Right cardiac atrium (tissue), 5 donors: ENCODE data around the gene OTOG. TPM values are rescaled to one million over a fixed set of nuclear protein-coding genes. Genes with fewer than 3 reads are reported as not detected.
A peak's percentile ranks its signal among the peaks of the same experiment; 100 is the strongest.
"Not testable (repeated sequence)": the region's sequence is repeated elsewhere in the genome, so short reads cannot be mapped to it uniquely, and the experiment has no call there.

ENCODE experiments used
- ATAC-seq, 2 donors: fragments of 200-7000 bp; cut with Tn5 transposase; one replicate each; pipeline versions ENCODE4 v1.8.0 to v1.9.1; 2020; ENCODE audit warnings: moderate library complexity in 2 of 2, mild to moderate bottlenecking in 1 of 2
- DNase-seq, 3 donors: peaks; one replicate each; pipeline ENCODE4 v3.0.0-alpha.2; 2020
- H3K27ac ChIP-seq: one replicate; pipeline ENCODE4 v1.5.1; 2013; ENCODE audit warnings: mild to moderate bottlenecking, low read length, control low read depth, moderate library complexity
- H3K27me3 ChIP-seq: one replicate; pipeline ENCODE4 v1.6.1; 2013; ENCODE audit not compliant: control insufficient read depth, insufficient read depth
- H3K4me1 ChIP-seq: one replicate; pipeline ENCODE4 v1.6.1; 2013; ENCODE audit warnings: low read length; ENCODE audit not compliant: control insufficient read depth, insufficient read depth
- H3K4me3 ChIP-seq: one replicate; pipeline ENCODE4 v1.5.1; 2013; ENCODE audit warnings: low read length, control low read depth
- H3K9me3 ChIP-seq: one replicate; pipeline ENCODE4 v1.6.1; 2013; ENCODE audit warnings: low read length; ENCODE audit not compliant: control insufficient read depth
- WGBS: extraction: QIAGEN DNeasy Blood & Tissue Kit; methylation state at CpG from one replicate; pipeline ENCODE4 v1.1.7; 2013; 5-methylcytosine and 5-hydroxymethylcytosine counted together
- intact Hi-C, 4 donors: fragments of 100-400 bp; cut with DNase I; formaldehyde crosslinking; loops; one replicate each; pipeline versions ENCODE4 v1.11.0 to v1.14.0; 2022 to 2023
- polyA plus RNA-seq: library from polyadenylated mRNA; stranded (reverse); fragments of 200-250 nt; gene quantifications from one replicate; pipeline ENCODE4 v1.2.3, GENCODE V29; 2013
- total RNA-seq, 4 donors: library from RNA; stranded (reverse); fragmentation: NEBNext Ultra II Directional; extraction: Animal tissue kit (Norgen Biotek cat#: 25700); gene quantifications; one replicate each; pipeline ENCODE4 v1.2.1, GENCODE V29; 2021
- donor health status: healthy with polysubstance abuse.
- donor health status: DM: no; HTN: yes; CAD: no.
- donor health status: DM: no; HTN: no; CAD: no.
- donor health status: DM: no; HTN: yes; CAD: no; lungs with severe emphysema.
- donor health status: DM: yes; HTN: yes; CAD: no.

The OTOG gene
- total and polyA plus RNA-seq, 5 donors: not detected

DNA sequence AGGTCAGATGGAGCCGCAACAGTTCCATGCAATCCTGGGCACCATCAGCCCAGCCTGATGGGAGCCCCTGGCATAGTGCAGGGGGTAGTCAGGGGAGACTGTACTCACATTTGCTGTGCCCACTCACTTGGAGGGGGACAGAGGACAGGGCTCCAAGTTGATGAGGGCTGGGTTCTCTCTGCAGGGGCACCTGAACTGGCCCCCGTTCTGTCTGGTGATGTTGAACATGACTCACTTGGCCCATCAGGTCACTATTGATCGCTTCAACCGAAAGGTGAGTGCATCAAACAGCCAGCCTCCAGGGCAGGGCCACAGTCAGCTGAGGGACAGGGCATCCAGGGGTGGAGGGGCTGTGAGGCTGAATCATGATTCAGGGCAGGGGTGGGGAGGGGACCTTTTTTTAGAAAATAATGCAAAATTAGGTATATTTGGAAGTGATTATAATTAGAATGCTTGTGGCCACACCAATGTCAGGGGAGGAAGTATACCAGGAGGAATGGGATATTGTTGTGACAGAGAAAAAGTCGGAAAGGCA, 66.4 kb downstream of the OTOG start:
- DNase-seq (no peak), ATAC-seq (no peak)
- intact Hi-C loops: no loop called here
- Histone ChIP-seq H3K27ac (no peak overlapping the region), H3K9me3 (no peaks in the 10 kb centered on the region), H3K4me1 (no peaks in the 10 kb centered on the region), H3K27me3 (no peaks in the 10 kb centered on the region), H3K4me3 (no peak overlapping the region)
- 86% methylated on average over 5 of the region's 5 CpGs for WGBS

GRCh38 chr11:17613983-17614382, 66.9 kb downstream of the OTOG start:
- no peak for DNase-seq
- no peak overlapping the region for H3K27ac ChIP-seq
- no peak for ATAC-seq
- no peaks in the 10 kb centered on the region for H3K27me3 ChIP-seq
- H3K4me3 ChIP-seq: no peak overlapping the region
- no peaks in the 10 kb centered on the region for H3K9me3 ChIP-seq
- intact Hi-C loops: no loop called here
- H3K4me1 ChIP-seq: no peaks in the 10 kb centered on the region
- 91% methylated on average over 5 of the region's 5 CpGs for WGBS

DNA sequence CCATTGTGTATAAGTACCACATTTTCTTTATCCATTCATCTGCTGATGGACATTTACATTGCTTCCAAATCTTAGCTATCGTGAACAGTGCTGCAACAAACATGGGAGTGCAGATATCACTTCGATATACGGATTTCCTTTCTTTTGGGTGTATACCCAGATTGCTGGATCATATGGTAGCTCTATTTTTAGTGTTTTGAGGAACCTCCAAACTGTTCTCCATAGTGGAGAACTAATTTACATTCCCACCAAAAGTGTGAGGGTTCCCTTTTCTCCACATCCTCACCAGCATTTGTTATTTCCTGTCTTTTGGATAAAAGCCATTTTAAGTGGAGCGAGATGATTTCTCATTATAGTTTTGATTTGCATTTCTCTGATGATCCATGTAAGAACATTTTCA, 75.7 kb downstream of the OTOG start:
- not testable (repeated sequence) for ATAC-seq

DNA sequence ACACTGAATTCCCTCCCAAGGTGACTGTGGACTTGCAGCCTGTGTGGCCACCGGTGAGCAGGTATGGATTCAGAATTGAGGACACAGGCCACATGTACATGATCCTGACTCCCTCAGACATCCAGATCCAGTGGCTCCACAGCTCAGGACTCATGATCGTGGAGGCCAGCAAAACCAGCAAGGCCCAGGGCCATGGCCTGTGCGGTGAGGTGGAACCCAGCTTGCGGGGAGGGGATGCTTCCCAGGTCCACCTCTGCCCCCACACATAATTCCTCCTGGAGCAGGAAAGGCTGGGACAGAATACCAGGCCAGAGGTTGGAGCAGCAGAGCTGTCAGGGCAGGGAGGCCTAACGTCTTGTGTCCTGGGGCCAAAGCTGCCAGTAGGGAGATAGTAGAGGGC, 82.1 kb downstream of the OTOG start:
- Histone ChIP-seq H3K9me3 (no peaks in the 10 kb centered on the region), H3K4me1 (no peaks in the 10 kb centered on the region), H3K4me3 (no peak overlapping the region), H3K27ac (no peak overlapping the region), H3K27me3 (no peaks in the 10 kb centered on the region)
- intact Hi-C loops: no loop called here
- DNase-seq: no peak
- WGBS: 71% methylated on average over 5 of the region's 5 CpGs
- no peak for ATAC-seq

More for the DNA sequence above, 75.7 kb downstream of the OTOG start:
- 87% methylated on average over 4 of the region's 4 CpGs for WGBS
- DNase-seq, H3K4me3 ChIP-seq, intact Hi-C loops, H3K27me3 ChIP-seq, H3K9me3 ChIP-seq, H3K4me1 ChIP-seq, H3K27ac ChIP-seq: not testable (repeated sequence)

DNA sequence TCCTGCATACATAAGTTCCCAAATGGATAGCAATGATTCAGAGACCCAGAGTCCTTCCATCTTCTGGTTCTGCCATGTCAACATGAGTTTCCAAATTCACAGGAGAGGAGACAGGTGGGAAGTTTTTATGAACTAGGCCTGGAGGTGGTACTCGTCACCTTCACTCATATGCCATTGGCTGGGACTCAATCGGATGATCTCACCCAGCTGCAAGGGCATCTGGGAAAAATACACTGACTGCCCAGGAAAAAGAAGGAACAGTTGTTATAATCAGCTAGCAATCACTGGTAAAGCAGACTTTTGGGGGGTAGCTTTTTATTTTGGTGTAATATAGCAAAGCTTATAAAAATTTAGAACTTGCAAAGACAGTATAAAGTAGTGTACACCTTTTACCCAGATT, 83.9 kb downstream of the OTOG start:
- Histone ChIP-seq H3K27ac (no peak overlapping the region), H3K27me3 (no peaks in the 10 kb centered on the region), H3K4me3 (no peak overlapping the region), H3K9me3 (no peaks in the 10 kb centered on the region), H3K4me1 (no peaks in the 10 kb centered on the region)
- ATAC-seq (no peak), DNase-seq (no peak)
- WGBS: 83% methylated on average over 2 of the region's 2 CpGs
- intact Hi-C loops: no loop called here

DNA sequence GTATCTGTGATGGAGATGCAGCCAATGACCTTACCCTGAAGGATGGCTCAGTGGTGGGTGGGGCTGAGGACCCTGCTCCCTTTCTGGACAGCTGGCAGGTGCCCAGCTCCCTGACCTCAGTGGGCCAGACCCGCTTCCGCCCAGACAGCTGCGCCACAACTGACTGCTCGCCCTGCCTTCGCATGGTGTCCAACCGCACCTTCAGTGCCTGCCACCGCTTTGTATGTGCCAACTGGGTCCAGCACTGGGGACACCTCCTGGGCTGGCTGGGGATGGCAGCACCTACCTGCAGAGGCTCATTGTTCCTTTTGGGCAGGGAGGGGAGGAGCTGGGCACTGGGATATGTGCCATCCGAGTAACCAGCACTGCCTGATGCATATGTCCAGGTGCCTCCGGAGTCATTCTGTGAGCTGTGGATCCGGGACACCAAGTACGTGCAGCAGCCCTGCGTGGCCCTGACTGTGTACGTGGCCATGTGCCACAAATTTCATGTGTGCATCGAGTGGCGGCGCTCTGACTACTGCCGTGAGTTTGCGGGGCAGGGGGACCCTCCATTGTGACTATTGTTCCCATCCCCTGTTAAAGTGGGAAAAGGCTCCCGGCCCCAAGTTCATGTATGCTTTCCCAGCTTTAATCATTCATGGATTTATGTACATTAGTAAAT, 84.8 kb downstream of the OTOG start:
- Histone ChIP-seq H3K4me1 (no peaks in the 10 kb centered on the region), H3K9me3 (no peaks in the 10 kb centered on the region), H3K4me3 (no peak overlapping the region), H3K27me3 (no peaks in the 10 kb centered on the region), H3K27ac (no peak overlapping the region)
- DNase-seq (no peak), ATAC-seq (no peak)
- 91% methylated on average over 19 of the region's 19 CpGs for WGBS
- intact Hi-C loops: no loop called here

- ATAC-seq (no peak), DNase-seq (no peak)
- 89% methylated on average over 11 of the region's 11 CpGs for whole genome bisulfite sequencing
- Histone ChIP-seq H3K27me3 (no peaks in the 10 kb centered on the region), H3K4me1 (no peaks in the 10 kb centered on the region), H3K27ac (no peak overlapping the region), H3K4me3 (no peak overlapping the region), H3K9me3 (no peaks in the 10 kb centered on the region)
- intact Hi-C loops: no loop called here
These were observed 86.4 kb downstream of the OTOG start for GRCh38 chr11:17633279-17633986.

DNA sequence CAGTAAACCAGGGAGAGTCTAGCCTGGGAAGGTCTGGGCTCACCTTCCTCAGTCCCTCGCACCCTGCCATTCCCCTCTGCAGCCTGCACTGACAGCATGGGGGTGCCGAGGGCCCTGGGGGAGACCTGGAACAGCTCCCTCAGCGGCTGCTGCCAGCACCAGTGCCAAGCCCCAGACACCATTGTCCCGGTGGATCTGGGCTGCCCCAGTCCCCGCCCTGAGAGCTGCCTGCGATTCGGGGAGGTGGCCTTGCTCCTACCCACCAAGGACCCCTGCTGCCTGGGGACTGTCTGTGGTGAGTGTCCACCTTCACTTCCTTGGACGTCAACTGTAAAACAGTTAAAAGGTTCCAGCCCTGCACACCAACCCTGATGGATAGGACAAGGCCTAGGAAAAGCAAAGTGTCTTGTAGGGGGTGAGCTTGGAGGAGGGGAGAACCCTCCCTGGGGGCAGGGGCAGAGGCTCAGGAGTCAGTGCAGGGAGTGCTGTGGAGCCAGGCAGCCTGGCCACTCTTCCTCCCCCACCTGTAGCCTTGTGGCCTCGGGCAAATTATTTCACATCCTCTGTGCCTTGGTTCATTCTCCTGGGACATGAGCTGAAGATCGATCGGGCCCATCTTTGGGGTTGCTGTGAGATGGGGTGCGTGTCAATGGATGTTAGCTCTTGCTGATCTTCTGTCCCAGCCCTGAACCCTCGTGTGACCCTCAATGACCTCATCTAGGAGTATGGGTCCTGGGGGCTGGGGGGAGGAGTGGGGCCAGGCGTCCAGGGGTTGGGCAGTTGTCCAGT, 87.1 kb downstream of the OTOG start:
- no peaks in the 10 kb centered on the region for H3K4me1 ChIP-seq
- H3K27me3 ChIP-seq: no peaks in the 10 kb centered on the region
- ATAC-seq (no peak), DNase-seq (no peak)
- no peak overlapping the region for H3K4me3 ChIP-seq
- 78% methylated on average over 14 of the region's 14 CpGs for WGBS
- intact Hi-C loops: no loop called here
- H3K27ac ChIP-seq: no peak overlapping the region
- no peaks in the 10 kb centered on the region for H3K9me3 ChIP-seq

GRCh38 chr11:17634776-17635550, 87.9 kb downstream of the OTOG start:
- intact Hi-C loops: no loop called here
- 80% methylated on average over 25 of the region's 25 CpGs for WGBS
- no peaks in the 10 kb centered on the region for H3K9me3 ChIP-seq
- ATAC-seq (peak; percentile 25 to 33), DNase-seq (no peak)
- H3K4me3 ChIP-seq: no peak overlapping the region
- no peaks in the 10 kb centered on the region for H3K27me3 ChIP-seq
- no peak overlapping the region for H3K27ac ChIP-seq
- no peaks in the 10 kb centered on the region for H3K4me1 ChIP-seq

GRCh38 chr11:17635551-17635938, 88.5 kb downstream of the OTOG start:
- H3K4me3 ChIP-seq: no peak overlapping the region
- no peaks in the 10 kb centered on the region for H3K27me3 ChIP-seq
- DNase-seq (no peak), ATAC-seq (peak in 1 of 2 donors; percentile 12)
- H3K27ac ChIP-seq: no peak overlapping the region
- intact Hi-C loops: no loop called here
- 85% methylated on average over 9 of the region's 9 CpGs for WGBS
- H3K9me3 ChIP-seq: no peaks in the 10 kb centered on the region
- no peaks in the 10 kb centered on the region for H3K4me1 ChIP-seq
